CD4-positive, CD25-positive, alpha-beta regulatory T cell (primary cell): ENCODE measurements around the gene MSI2. TPM values are rescaled to one million over a fixed set of nuclear protein-coding genes. Genes with fewer than 3 reads are reported as not detected.

Experiments
- ATAC-seq, 2 donors: fragments of 150-1000 bp; cut with Tn5 transposase; one replicate each; pipeline ENCODE4 v1.10.0; 2021; ENCODE audit warnings: low read depth in 2 of 2, moderate number of reproducible peaks in 2 of 2, moderate library complexity in 1 of 2
- DNase-seq, 3 donors: peaks; one replicate each; pipeline versions ENCODE4 v3.0.0 to v3.0.0-alpha.2; 2012 to 2022; ENCODE audit warnings: mixed read lengths in 1 of 3
- H3K27ac ChIP-seq: one replicate; pipeline ENCODE4 v1.7.0; 2013; ENCODE audit warnings: mild to moderate bottlenecking, low read length; ENCODE audit not compliant: insufficient read depth, poor library complexity, severe bottlenecking
- H3K27me3 ChIP-seq: one replicate; pipeline ENCODE4 v1.7.0; 2013; ENCODE audit warnings: low read length; ENCODE audit not compliant: control insufficient read depth, insufficient read depth
- H3K36me3 ChIP-seq: one replicate; pipeline ENCODE4 v1.7.0; 2013; ENCODE audit warnings: mild to moderate bottlenecking, low read length, moderate library complexity; ENCODE audit not compliant: control insufficient read depth, insufficient read depth
- H3K4me1 ChIP-seq: 2 replicates; pipeline ENCODE4 v1.7.0; 2013; ENCODE audit warnings: mild to moderate bottlenecking, low read length; ENCODE audit not compliant: insufficient read depth, control insufficient read depth, poor library complexity, severe bottlenecking
- H3K4me3 ChIP-seq: one replicate; pipeline ENCODE4 v1.7.0; 2013; ENCODE audit warnings: low read depth, mild to moderate bottlenecking, low read length, moderate library complexity
- H3K9me3 ChIP-seq, 2 experiments: 1 replicate in 1 of 2; 2 replicates in 1 of 2; pipeline ENCODE4 v1.7.0; 2013; ENCODE audit warnings: low read length in 2 of 2, mild to moderate bottlenecking in 1 of 2, moderate library complexity in 1 of 2; ENCODE audit not compliant: control insufficient read depth in 2 of 2
- H3K27ac Mint-ChIP-seq, 3 donors: one replicate each; pipeline ENCODE4 v1.8.0; 2020 to 2022; ENCODE audit warnings: mild to moderate bottlenecking in 3 of 3, mixed read lengths in 3 of 3, moderate library complexity in 2 of 3
- H3K27me3 Mint-ChIP-seq: one replicate; pipeline ENCODE4 v1.8.0; 2022; ENCODE audit warnings: mild to moderate bottlenecking, mixed read lengths
- H3K36me3 Mint-ChIP-seq: one replicate; pipeline ENCODE4 v1.8.0; 2020; ENCODE audit warnings: mixed read lengths
- H3K4me1 Mint-ChIP-seq, 4 donors: one replicate each; pipeline ENCODE4 v1.8.0; 2020 to 2022; ENCODE audit warnings: mixed read lengths in 4 of 4, mild to moderate bottlenecking in 1 of 4
- H3K4me3 Mint-ChIP-seq, 4 donors: one replicate each; pipeline ENCODE4 v1.8.0; 2020 to 2022; ENCODE audit warnings: mild to moderate bottlenecking in 4 of 4, mixed read lengths in 4 of 4, moderate library complexity in 3 of 4
- H3K9me3 Mint-ChIP-seq, 7 donors: one replicate each; pipeline ENCODE4 v1.8.0; 2020 to 2022; ENCODE audit warnings: mixed read lengths in 7 of 7, mild to moderate bottlenecking in 3 of 7, moderate library complexity in 2 of 7
- polyA plus RNA-seq, 4 donors: library from polyadenylated mRNA; unstranded; fragments of 300-500 nt; fragmentation: Illumina TruSeq; gene quantifications; one replicate each; pipeline ENCODE4 v1.2.3, GENCODE V29; 2021
- total RNA-seq: library from RNA; stranded (reverse); gene quantifications from one replicate; pipeline ENCODE4 v1.2.3, GENCODE V29; 2022

MSI2 gene
- total and polyA plus RNA-seq, 5 donors from 2014 or later, result 3.2 to 177 (median 3.4) TPM

DNA sequence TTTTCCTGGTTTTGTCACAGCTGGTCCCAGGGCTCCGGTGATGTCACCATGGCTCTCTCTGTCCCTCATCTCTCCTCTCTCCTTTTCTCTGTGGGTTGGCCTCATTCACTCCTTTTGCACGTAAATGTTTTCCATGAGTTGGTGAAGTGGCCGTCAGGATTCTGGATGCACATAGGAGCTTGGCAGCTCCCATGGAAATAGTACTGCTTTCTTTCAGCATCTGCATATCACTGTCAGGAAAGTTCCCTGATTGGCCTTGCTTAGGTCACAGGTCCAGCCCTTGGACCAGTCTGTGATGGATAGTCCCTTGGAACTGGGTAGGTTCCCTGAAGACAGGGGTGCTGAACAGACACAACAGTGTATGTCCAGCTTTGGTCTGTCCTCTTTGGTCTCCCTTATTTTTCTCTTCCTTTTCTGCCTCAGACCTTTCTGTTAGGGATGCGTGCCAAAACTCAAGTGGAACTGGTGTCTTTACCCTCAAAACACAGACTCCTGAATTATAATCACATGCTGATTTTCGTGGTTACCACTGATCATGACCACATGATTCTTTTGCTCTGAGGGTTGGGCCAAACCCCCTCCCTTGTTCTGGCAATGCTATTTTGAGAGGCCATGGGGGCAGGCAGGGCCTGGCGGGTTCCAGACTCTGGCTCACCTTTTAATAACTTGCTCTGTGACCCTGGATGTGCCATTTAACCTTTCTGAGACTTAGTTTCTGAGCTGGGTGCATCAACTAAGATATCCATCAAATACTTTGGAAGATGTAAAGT lies 99.0 kb downstream of the MSI2 start:
- H3K4me1 ChIP-seq, result peaks cover 32% of the 10 kb centered on the region
- no peak for ATAC-seq

DNA sequence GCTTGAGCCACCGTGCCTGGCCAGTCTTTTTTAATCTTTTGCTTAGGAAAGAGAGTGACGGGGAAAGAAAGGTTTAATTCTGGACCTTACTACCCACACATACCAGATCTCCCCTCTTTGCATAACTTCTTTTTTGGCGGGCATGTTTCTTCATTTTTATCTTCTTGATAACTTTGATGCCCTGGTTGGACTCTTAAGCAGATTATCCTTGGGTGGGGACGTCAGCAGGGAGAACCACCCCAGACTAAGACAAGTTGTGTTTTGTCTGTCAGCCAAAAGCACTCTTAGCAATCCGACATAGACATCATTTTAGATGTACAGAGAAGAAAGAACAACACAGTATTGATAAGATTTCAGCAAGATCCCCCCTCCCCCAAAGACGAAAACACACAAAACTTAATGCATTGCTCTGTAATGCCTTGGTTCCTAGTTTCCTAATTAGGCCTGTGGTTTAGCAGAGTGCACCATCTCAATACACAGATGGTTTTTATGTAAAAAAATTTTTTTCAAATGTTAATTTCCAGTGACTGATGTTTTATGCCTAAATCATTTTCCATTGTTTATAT lies 99.9 kb downstream of the MSI2 start:
- peak overlapping the region; percentile 8 to 82 (median 56) for H3K27ac Mint-ChIP-seq
- peak overlapping the region in 3 of 4 donors; percentile 26 to 74 (median 50) for H3K4me3 Mint-ChIP-seq
- H3K4me1 ChIP-seq, result peaks cover 32% of the 10 kb centered on the region
- no peak overlapping the region for H3K27ac ChIP-seq
- H3K27me3 ChIP-seq, result no peaks in the 10 kb centered on the region
- no peaks in the 10 kb centered on the region for H3K9me3 Mint-ChIP-seq
- H3K4me1 Mint-ChIP-seq, result peaks cover 22 to 70% (median 52%) of the 10 kb centered on the region in 4 donors
- no peaks in the 10 kb centered on the region for H3K9me3 ChIP-seq
- ATAC-seq (no peak), DNase-seq (no peak)
- peak overlapping the region; percentile 2 for H3K4me3 ChIP-seq
- peaks cover 13% of the 10 kb centered on the region for H3K36me3 Mint-ChIP-seq
- H3K27me3 Mint-ChIP-seq, result no peaks in the 10 kb centered on the region
- H3K36me3 ChIP-seq, result peaks cover 5% of the 10 kb centered on the region

More for the DNA sequence above, 99.0 kb downstream of the MSI2 start:
- no peaks in the 10 kb centered on the region for H3K9me3 Mint-ChIP-seq
- H3K36me3 Mint-ChIP-seq, result peaks cover 20% of the 10 kb centered on the region
- peak overlapping the region in 2 of 4 donors; percentile 36 for H3K4me3 Mint-ChIP-seq
- H3K4me3 ChIP-seq, result no peak overlapping the region
- peak overlapping the region in 1 of 3 donors; percentile 82 for H3K27ac Mint-ChIP-seq
- no peak overlapping the region for H3K27ac ChIP-seq
- H3K27me3 Mint-ChIP-seq, result no peaks in the 10 kb centered on the region
- no peak for DNase-seq
- peaks cover 5% of the 10 kb centered on the region for H3K36me3 ChIP-seq
- H3K4me1 Mint-ChIP-seq, result peaks cover 17 to 78% (median 55%) of the 10 kb centered on the region in 4 donors
- H3K27me3 ChIP-seq, result no peaks in the 10 kb centered on the region
- H3K9me3 ChIP-seq, result no peaks in the 10 kb centered on the region

DNA sequence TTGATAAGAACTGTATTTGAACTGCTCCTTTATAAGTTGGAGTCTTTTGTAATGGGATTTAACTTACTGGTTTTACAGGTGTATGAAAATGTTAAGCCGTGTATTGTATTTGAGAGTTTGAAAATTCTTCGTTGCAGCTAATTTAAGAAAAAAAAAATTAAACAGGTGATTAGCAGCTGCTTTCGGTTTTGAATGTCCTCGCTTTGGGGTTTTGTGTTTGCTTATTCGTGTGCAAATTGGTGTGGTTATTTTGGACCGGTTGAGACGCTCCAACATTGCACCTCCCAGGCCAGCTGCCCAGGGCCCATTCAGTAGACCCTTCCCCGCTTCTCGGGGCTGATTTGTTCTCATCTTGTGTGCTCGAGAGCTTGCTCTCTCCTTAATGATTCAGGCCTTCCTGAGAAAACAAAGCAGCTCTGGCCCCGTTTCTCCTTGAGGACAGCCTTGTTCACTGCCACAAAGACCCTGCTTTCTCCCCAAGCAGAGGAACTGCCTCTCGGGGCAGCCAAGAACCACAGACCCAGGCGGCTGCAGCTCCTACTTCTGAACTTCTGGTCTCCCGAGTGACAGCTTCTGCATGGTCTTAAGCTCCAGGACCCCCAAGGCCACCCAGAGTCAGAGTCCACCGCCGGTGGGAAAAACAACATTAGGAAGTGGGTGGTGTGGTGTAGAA lies 100.5 kb downstream of the MSI2 start:
- peaks cover 32% of the 10 kb centered on the region for H3K4me1 ChIP-seq
- no peak for ATAC-seq

DNA sequence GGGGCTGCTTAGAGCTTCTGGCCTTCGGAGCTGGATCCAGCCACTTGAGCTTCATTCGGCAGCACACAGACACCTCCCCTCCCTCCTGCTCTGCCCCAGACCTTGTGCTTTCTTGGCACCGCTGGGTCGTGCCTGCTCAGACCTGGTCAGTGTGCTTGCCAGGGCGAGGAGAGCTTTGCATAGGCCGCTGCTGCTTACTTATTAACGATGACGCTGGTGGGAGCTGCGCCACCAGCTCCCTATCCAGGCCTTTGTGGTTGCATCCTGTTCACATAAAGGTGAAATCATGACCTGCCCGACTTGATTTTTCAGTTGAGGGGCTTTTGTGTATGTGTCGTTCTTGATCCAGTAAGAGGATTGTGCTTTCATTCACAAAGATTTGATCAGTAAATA lies 101.1 kb downstream of the MSI2 start:
- Mint-ChIP-seq H3K27me3 (no peaks in the 10 kb centered on the region), H3K4me3 (peak overlapping the region in 2 of 4 donors; percentile 29 to 66), H3K27ac (peak overlapping the region; percentile 26 to 82 (median 60)), H3K4me1 (peaks cover 22 to 70% (median 52%) of the 10 kb centered on the region in 4 donors), H3K36me3 (peaks cover 19% of the 10 kb centered on the region), H3K9me3 (no peaks in the 10 kb centered on the region)
- Histone ChIP-seq H3K27ac (no peak overlapping the region), H3K36me3 (peaks cover 5% of the 10 kb centered on the region), H3K4me1 (peaks cover 32% of the 10 kb centered on the region), H3K9me3 (no peaks in the 10 kb centered on the region), H3K4me3 (no peak overlapping the region), H3K27me3 (no peaks in the 10 kb centered on the region)
- DNase-seq (no peak), ATAC-seq (no peak)

More for the DNA sequence above, 100.5 kb downstream of the MSI2 start:
- Mint-ChIP-seq H3K4me3 (peak overlapping the region; percentile 26 to 81 (median 62)), H3K9me3 (no peaks in the 10 kb centered on the region), H3K4me1 (peaks cover 22 to 70% (median 52%) of the 10 kb centered on the region in 4 donors), H3K27ac (peak overlapping the region; percentile 8 to 82 (median 56)), H3K36me3 (peaks cover 18% of the 10 kb centered on the region), H3K27me3 (no peaks in the 10 kb centered on the region)
- Histone ChIP-seq H3K36me3 (peaks cover 5% of the 10 kb centered on the region), H3K4me3 (peak overlapping the region; percentile 2), H3K27ac (no peak overlapping the region), H3K27me3 (no peaks in the 10 kb centered on the region), H3K9me3 (no peaks in the 10 kb centered on the region)
- no peak for DNase-seq

DNA sequence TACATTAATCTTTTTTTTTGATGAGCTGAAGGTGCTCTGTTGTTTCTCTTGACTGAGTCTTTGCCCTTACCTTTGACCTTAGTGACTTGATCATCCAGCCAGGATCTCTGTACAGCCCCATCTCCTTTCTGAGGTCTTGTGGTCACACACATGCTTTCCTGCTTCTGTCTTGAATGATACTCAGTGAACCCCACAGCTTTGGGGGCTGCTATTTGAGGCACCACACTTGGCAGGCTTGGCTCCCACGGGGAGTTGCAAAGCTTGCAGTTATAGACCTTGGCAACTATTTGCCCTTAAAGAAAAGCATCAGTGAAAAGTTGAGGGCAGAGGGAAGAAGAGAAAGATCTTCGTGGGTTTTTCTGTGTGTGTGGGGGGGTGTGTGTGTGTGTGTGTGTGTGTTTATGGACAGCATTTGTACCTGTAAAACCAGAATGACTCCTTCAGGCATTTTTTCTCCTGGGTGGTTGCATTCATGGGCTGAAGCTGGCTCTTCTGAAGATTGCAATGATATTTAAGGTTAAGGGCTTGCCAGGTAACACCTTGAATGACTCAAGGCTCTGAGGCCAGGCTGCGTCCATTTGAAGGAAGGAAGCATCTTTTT lies 101.6 kb downstream of the MSI2 start:
- peak in 1 of 3 donors; percentile 23 for DNase-seq
- H3K4me1 Mint-ChIP-seq, result peaks cover 22 to 70% (median 52%) of the 10 kb centered on the region in 4 donors
- no peak overlapping the region for H3K27ac ChIP-seq
- peaks cover 5% of the 10 kb centered on the region for H3K36me3 ChIP-seq
- peak overlapping the region; percentile 54 to 82 (median 60) for H3K27ac Mint-ChIP-seq
- H3K9me3 ChIP-seq, result no peaks in the 10 kb centered on the region
- H3K36me3 Mint-ChIP-seq, result peaks cover 22% of the 10 kb centered on the region
- ATAC-seq, result no peak
- H3K4me3 ChIP-seq, result no peak overlapping the region
- peak overlapping the region in 1 of 4 donors; percentile 29 for H3K4me3 Mint-ChIP-seq
- H3K4me1 ChIP-seq, result peaks cover 32% of the 10 kb centered on the region
- H3K27me3 Mint-ChIP-seq, result no peaks in the 10 kb centered on the region
- no peaks in the 10 kb centered on the region for H3K27me3 ChIP-seq
- no peaks in the 10 kb centered on the region for H3K9me3 Mint-ChIP-seq

DNA sequence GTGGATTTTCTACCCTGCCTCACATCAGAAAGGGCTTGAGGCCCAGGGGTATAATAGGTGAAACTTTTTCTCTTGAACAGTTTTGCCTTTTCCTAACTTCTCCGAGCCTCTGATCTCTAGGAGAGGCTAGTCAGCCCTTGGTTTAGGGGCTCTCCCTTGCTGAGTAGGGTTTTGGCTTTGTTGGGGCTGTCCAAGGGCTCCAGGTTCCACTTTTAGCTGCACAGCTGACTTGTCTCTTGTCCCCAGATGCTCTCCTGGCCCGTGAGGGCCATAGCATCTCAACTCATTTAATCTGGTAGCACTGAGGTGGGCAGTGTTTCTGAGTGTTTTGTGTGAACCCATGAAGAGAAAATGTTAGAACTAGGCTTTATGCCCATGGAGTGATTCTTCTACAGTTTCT lies 103.9 kb downstream of the MSI2 start:
- Mint-ChIP-seq H3K4me1 (peaks cover 6 to 66% (median 34%) of the 10 kb centered on the region in 4 donors), H3K27ac (no peak overlapping the region), H3K36me3 (peaks cover 18% of the 10 kb centered on the region), H3K4me3 (no peak overlapping the region), H3K9me3 (no peaks in the 10 kb centered on the region), H3K27me3 (no peaks in the 10 kb centered on the region)
- peaks cover 5% of the 10 kb centered on the region for H3K36me3 ChIP-seq
- H3K4me1 ChIP-seq, result peaks cover 22% of the 10 kb centered on the region
- no peak for DNase-seq
- H3K4me3 ChIP-seq, result no peak overlapping the region
- no peaks in the 10 kb centered on the region for H3K9me3 ChIP-seq
- H3K27ac ChIP-seq, result no peak overlapping the region
- ATAC-seq, result no peak
- no peaks in the 10 kb centered on the region for H3K27me3 ChIP-seq

DNA sequence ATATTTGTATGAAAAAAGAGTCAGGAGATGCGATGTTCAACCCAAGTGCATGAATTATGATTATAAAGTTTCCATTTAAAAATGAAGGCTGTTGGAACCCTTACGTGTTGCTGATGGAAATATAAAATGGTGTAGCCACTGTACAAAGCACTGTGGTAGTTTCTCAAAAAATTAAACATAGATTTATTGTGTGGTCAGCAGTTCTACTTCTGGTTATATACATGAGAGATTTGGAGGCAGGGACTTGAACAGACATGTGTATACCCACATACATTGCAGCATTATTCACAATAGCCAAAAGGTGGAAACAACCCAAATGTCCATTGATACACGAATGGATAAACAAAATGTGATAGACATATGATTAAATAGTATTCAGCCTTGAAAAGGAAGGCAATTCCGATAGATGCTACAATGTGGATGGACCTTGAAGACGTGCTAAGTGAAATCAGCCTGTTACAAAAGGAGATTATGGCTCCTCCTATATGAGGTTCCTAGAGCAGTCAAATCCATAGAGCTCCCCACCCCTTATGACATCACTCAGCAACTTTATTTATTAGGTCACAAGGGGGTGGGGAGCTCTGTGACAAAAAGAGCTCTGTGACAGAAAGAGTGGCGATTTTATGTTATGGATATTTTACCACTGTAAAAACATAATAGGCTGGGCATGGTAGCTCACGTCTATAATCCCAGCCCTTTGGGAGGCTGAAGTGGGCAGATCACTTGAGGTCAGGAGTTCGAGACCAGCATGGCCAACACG lies 106.7 kb downstream of the MSI2 start:
- Histone ChIP-seq H3K4me1 (peaks cover under 1% of the 10 kb centered on the region), H3K4me3 (no peak overlapping the region), H3K27ac (no peak overlapping the region), H3K36me3 (no peaks in the 10 kb centered on the region), H3K9me3 (no peaks in the 10 kb centered on the region), H3K27me3 (no peaks in the 10 kb centered on the region)
- DNase-seq (no peak), ATAC-seq (no peak)
- H3K27ac Mint-ChIP-seq, result no peak overlapping the region
- H3K4me1 Mint-ChIP-seq, result peaks cover 6 to 51% (median 21%) of the 10 kb centered on the region in 4 donors
- H3K27me3 Mint-ChIP-seq, result no peaks in the 10 kb centered on the region
- no peaks in the 10 kb centered on the region for H3K9me3 Mint-ChIP-seq
- peaks cover 26% of the 10 kb centered on the region for H3K36me3 Mint-ChIP-seq
- H3K4me3 Mint-ChIP-seq, result no peak overlapping the region
